ENCODE measurements around the gene SLC17A7. TPM values are rescaled to one million over a fixed set of nuclear protein-coding genes. Genes with fewer than 3 reads are reported as not detected.

SLC17A7 gene
- total and polyA plus RNA-seq, 2 experiments from 2014 or later = 0.77 to 2.2 TPM

- Histone ChIP-seq H3K4me3 (no peak overlapping the region), H3K36me3 (peaks cover 3% of the 10 kb centered on the region), H3K27ac (no peak overlapping the region), H3K4me1 (ENCODE audit: low read depth) (peaks cover 2% of the 10 kb centered on the region), H3K9me3 (ENCODE audit: low read depth) (no peaks in the 10 kb centered on the region), H3K27me3 (no peaks in the 10 kb centered on the region)
- DNase-seq (ENCODE audit: low read depth in 1 of 2, low spot score in 1 of 2) = no peak
- TF ChIP-seq CTCF (IDR thresholded peaks at IDR 0.05; ENCODE audit: low read depth, low read length) = no peak
These were observed 17.2 kb upstream of the SLC17A7 start for GRCh38 chr19:49458567-49458903.

- Histone ChIP-seq H3K4me3 (no peak overlapping the region), H3K9me3 (ENCODE audit: low read depth) (no peaks in the 10 kb centered on the region), H3K27ac (no peak overlapping the region), H3K27me3 (no peaks in the 10 kb centered on the region), H3K4me1 (ENCODE audit: low read depth) (peaks cover 2% of the 10 kb centered on the region), H3K36me3 (peaks cover 3% of the 10 kb centered on the region)
- DNase-seq (ENCODE audit: low read depth in 1 of 2, low spot score in 1 of 2) = peak in 1 of 2 donors; percentile 13
- no peak for TF ChIP-seq CTCF (IDR thresholded peaks at IDR 0.05; ENCODE audit: low read depth, low read length)
These were observed 15.0 kb upstream of the SLC17A7 start for GRCh38 chr19:49456326-49456725.

GRCh38 chr19:49455773-49456172 lies 14.4 kb upstream of the SLC17A7 start:
- H3K36me3 ChIP-seq = peaks cover 3% of the 10 kb centered on the region
- H3K27ac ChIP-seq = no peak overlapping the region
- no peaks in the 10 kb centered on the region for H3K9me3 ChIP-seq (ENCODE audit: low read depth)
- DNase-seq (ENCODE audit: low read depth in 1 of 2, low spot score in 1 of 2) = no peak
- H3K4me3 ChIP-seq = no peak overlapping the region
- H3K4me1 ChIP-seq (ENCODE audit: low read depth) = peaks cover 2% of the 10 kb centered on the region
- no peaks in the 10 kb centered on the region for H3K27me3 ChIP-seq
- no peak for TF ChIP-seq CTCF (IDR thresholded peaks at IDR 0.05; ENCODE audit: low read depth, low read length)

- Histone ChIP-seq H3K27me3 (no peaks in the 10 kb centered on the region), H3K4me3 (peak overlapping the region; percentile 76), H3K9me3 (ENCODE audit: low read depth) (no peaks in the 10 kb centered on the region), H3K4me1 (ENCODE audit: low read depth) (peaks cover 2% of the 10 kb centered on the region), H3K36me3 (no peaks in the 10 kb centered on the region), H3K27ac (peak overlapping the region; percentile 97)
- TF ChIP-seq CTCF (IDR thresholded peaks at IDR 0.05; ENCODE audit: low read depth, low read length) = no peak
- peak in 1 of 2 donors; percentile 8 for DNase-seq (ENCODE audit: low read depth in 1 of 2, low spot score in 1 of 2)
These were observed 12.5 kb upstream of the SLC17A7 start for GRCh38 chr19:49453757-49454240.

- H3K4me3 ChIP-seq = peak within 1 kb of the TSS; percentile 76
- H3K27me3 ChIP-seq = no peaks in the 10 kb centered on the region
- H3K9me3 ChIP-seq (ENCODE audit: low read depth) = no peaks in the 10 kb centered on the region
- DNase-seq (ENCODE audit: low read depth in 1 of 2, low spot score in 1 of 2) = peak; percentile 99
- H3K36me3 ChIP-seq = no peaks in the 10 kb centered on the region
- no peak for TF ChIP-seq CTCF (IDR thresholded peaks at IDR 0.05; ENCODE audit: low read depth, low read length)
- H3K4me1 ChIP-seq (ENCODE audit: low read depth) = peaks cover 2% of the 10 kb centered on the region
- H3K27ac ChIP-seq = peak within 1 kb of the TSS; percentile 97
These were observed 11.9 kb upstream of the SLC17A7 start, which contains the start of gene ALDH16A1 for GRCh38 chr19:49453013-49453756. ALDH16A1 (plus strand) TSS chr19:49453225; CDS start chr19:49453332, 107 bp downstream.
